ENCODE data around the gene SIK2. TPM values are rescaled to one million over a fixed set of nuclear protein-coding genes. Genes with fewer than 3 reads are reported as not detected.

Gene SIK2
- total RNA-seq, 1 donor from 2014 or later: 16.3 TPM

- no peak for TF ChIP-seq EZH2 (IDR thresholded peaks at IDR 0.05)
- no peak for TF ChIP-seq CTCF (IDR thresholded peaks at IDR 0.05)
- Histone ChIP-seq H4K20me1 (ENCODE audit: low read depth) (no peaks in the 10 kb centered on the region), H3F3A (ENCODE audit: low read depth) (no peaks in the 10 kb centered on the region), H3K9ac (no peak overlapping the region), H3K36me3 (peaks cover 3% of the 10 kb centered on the region), H3K4me2 (no peak overlapping the region), H3K4me3 (no peak overlapping the region), H2AFZ (replicated peaks) (no peak overlapping the region), H3K27ac (no peak overlapping the region), H3K79me2 (ENCODE audit: low read depth) (no peaks in the 10 kb centered on the region), H3K27me3 (no peaks in the 10 kb centered on the region), H3K9me3 (ENCODE audit: low read depth) (peaks cover 5% of the 10 kb centered on the region), H3K4me1 (no peaks in the 10 kb centered on the region)
- peaks cover 6% of the 10 kb centered on the region for H3K9me3 Mint-ChIP-seq
- no peaks in the 10 kb centered on the region for H3K36me3 Mint-ChIP-seq
- H3K27ac Mint-ChIP-seq: no peak overlapping the region
- H3K4me1 Mint-ChIP-seq: no peaks in the 10 kb centered on the region
- no peak overlapping the region for H3K4me3 Mint-ChIP-seq
- DNase-seq (ENCODE audit: low spot score): no peak
- H3K27me3 Mint-ChIP-seq (ENCODE audit: insufficient read depth, low read depth): no peaks in the 10 kb centered on the region
Observed at GRCh38 chr11:111592491-111592890, 9.8 kb upstream of the SIK2 start.

- Histone ChIP-seq H3K4me2 (no peak overlapping the region), H3K27me3 (peaks cover 6% of the 10 kb centered on the region), H3K9ac (no peak overlapping the region), H3K79me2 (ENCODE audit: low read depth) (no peaks in the 10 kb centered on the region), H3K4me1 (no peaks in the 10 kb centered on the region), H3K4me3 (no peak overlapping the region), H2AFZ (replicated peaks) (no peak overlapping the region), H4K20me1 (ENCODE audit: low read depth) (no peaks in the 10 kb centered on the region), H3K36me3 (no peaks in the 10 kb centered on the region), H3K27ac (no peak overlapping the region), H3K9me3 (ENCODE audit: low read depth) (no peaks in the 10 kb centered on the region), H3F3A (ENCODE audit: low read depth) (no peaks in the 10 kb centered on the region)
- Mint-ChIP-seq H3K27me3 (ENCODE audit: insufficient read depth, low read depth) (no peaks in the 10 kb centered on the region), H3K9me3 (peaks cover 3% of the 10 kb centered on the region), H3K4me3 (no peak overlapping the region), H3K36me3 (no peaks in the 10 kb centered on the region), H3K4me1 (peaks cover 6% of the 10 kb centered on the region), H3K27ac (no peak overlapping the region)
- TF ChIP-seq EZH2phosphoT487 (IDR thresholded peaks at IDR 0.05) (no peak), EZH2 (IDR thresholded peaks at IDR 0.05) (no peak), CTCF (IDR thresholded peaks at IDR 0.05) (no peak)
- DNase-seq (ENCODE audit: low spot score): no peak
Observed at GRCh38 chr11:111596319-111596718, 5.9 kb upstream of the SIK2 start.

GRCh38 chr11:111598148-111598547, 4.1 kb upstream of the SIK2 start:
- H3K27ac Mint-ChIP-seq: no peak overlapping the region
- no peaks in the 10 kb centered on the region for H3K27me3 Mint-ChIP-seq (ENCODE audit: insufficient read depth, low read depth)
- peaks cover 6% of the 10 kb centered on the region for H3K79me2 ChIP-seq (ENCODE audit: low read depth)
- peaks cover under 1% of the 10 kb centered on the region for H3K4me1 ChIP-seq
- H3K9me3 Mint-ChIP-seq: peaks cover 3% of the 10 kb centered on the region
- H3K9me3 ChIP-seq (ENCODE audit: low read depth): no peaks in the 10 kb centered on the region
- H3K4me2 ChIP-seq: no peak overlapping the region
- no peak overlapping the region for H3K4me3 ChIP-seq
- H3F3A ChIP-seq (ENCODE audit: low read depth): peaks cover 4% of the 10 kb centered on the region
- no peak for DNase-seq (ENCODE audit: low spot score)
- no peak overlapping the region for H3K9ac ChIP-seq
- H3K36me3 Mint-ChIP-seq: no peaks in the 10 kb centered on the region
- H3K4me1 Mint-ChIP-seq: peaks cover 11% of the 10 kb centered on the region
- H4K20me1 ChIP-seq (ENCODE audit: low read depth): peaks cover 4% of the 10 kb centered on the region
- no peak overlapping the region for H3K27ac ChIP-seq
- H3K36me3 ChIP-seq: no peaks in the 10 kb centered on the region
- H3K27me3 ChIP-seq: peaks cover 12% of the 10 kb centered on the region
- H2AFZ ChIP-seq (replicated peaks): no peak overlapping the region
- no peak overlapping the region for H3K4me3 Mint-ChIP-seq
- TF ChIP-seq CTCF (IDR thresholded peaks at IDR 0.05) (no peak), EZH2 (IDR thresholded peaks at IDR 0.05) (no peak), EZH2phosphoT487 (IDR thresholded peaks at IDR 0.05) (no peak)
